Aorta (tissue), 5 donors: ENCODE data around the gene CELF1. TPM values are rescaled to one million over a fixed set of nuclear protein-coding genes. Genes with fewer than 3 reads are reported as not detected.
"Not testable (repeated sequence)": the region's sequence is repeated elsewhere in the genome, so short reads cannot be mapped to it uniquely, and the experiment has no call there.

ENCODE experiments used
- ATAC-seq: fragments of 200-7000 bp; cut with Tn5 transposase; one replicate; pipeline ENCODE4 v1.9.1; 2022; ENCODE audit warnings: moderate library complexity; ENCODE audit not compliant: low FRiP score
- DNase-seq, 2 donors: peaks; one replicate each; pipeline ENCODE4 v3.0.0-alpha.2; 2020
- H3K27ac ChIP-seq, 2 donors: one replicate each; pipeline ENCODE4 v1.5.1; 2013; ENCODE audit warnings: low read length in 2 of 2, mild to moderate bottlenecking in 2 of 2, moderate library complexity in 2 of 2, control low read depth in 1 of 2, inconsistent platforms in 1 of 2, low read depth in 1 of 2
- H3K27me3 ChIP-seq, 2 donors: one replicate each; pipeline ENCODE4 v1.6.1; 2013; ENCODE audit warnings: control low read depth in 1 of 2, low read length in 1 of 2, mild to moderate bottlenecking in 1 of 2, moderate library complexity in 1 of 2; ENCODE audit not compliant: insufficient read depth in 2 of 2, control insufficient read depth in 1 of 2
- H3K36me3 ChIP-seq, 2 donors: one replicate each; pipeline ENCODE4 v1.6.1; 2013; ENCODE audit warnings: control low read depth in 1 of 2, low read length in 1 of 2, mild to moderate bottlenecking in 1 of 2; ENCODE audit not compliant: insufficient read depth in 2 of 2, control insufficient read depth in 1 of 2
- H3K4me1 ChIP-seq, 2 donors: one replicate each; pipeline ENCODE4 v1.6.1; 2013; ENCODE audit warnings: low read length in 2 of 2, control low read depth in 1 of 2, mild to moderate bottlenecking in 1 of 2, moderate library complexity in 1 of 2; ENCODE audit not compliant: insufficient read depth in 2 of 2, control insufficient read depth in 1 of 2
- H3K4me3 ChIP-seq, 2 donors: one replicate each; pipeline ENCODE4 v1.5.1; 2013; ENCODE audit warnings: low read length in 2 of 2, control low read depth in 1 of 2, mild to moderate bottlenecking in 1 of 2
- H3K9me3 ChIP-seq: one replicate; pipeline ENCODE4 v1.6.1; 2013; ENCODE audit warnings: mild to moderate bottlenecking, low read length; ENCODE audit not compliant: control insufficient read depth
- WGBS, 2 donors: extraction: QIAGEN DNeasy Blood & Tissue Kit; methylation state at CpG; one replicate each; pipeline ENCODE4 v1.1.7; 2013; 5-methylcytosine and 5-hydroxymethylcytosine counted together
- intact Hi-C, 2 donors: fragments of 100-400 bp; cut with DNase I; formaldehyde crosslinking; loops; one replicate each; pipeline versions ENCODE4 v1.14.2 to v1.15.0; 2022
- polyA plus RNA-seq, 2 donors: library from polyadenylated mRNA; stranded (reverse); fragments of 200-250 nt; gene quantifications; one replicate each; pipeline ENCODE4 v1.2.3, GENCODE V29; 2013
- total RNA-seq, 2 donors: library from RNA; stranded (reverse); fragmentation: NEBNext Ultra II Directional; extraction: Animal tissue kit (Norgen Biotek cat#: 25700); gene quantifications; one replicate each; pipeline ENCODE4 v1.2.1, GENCODE V29; 2021
- donor health status: healthy with polysubstance abuse.
- donor health status: Bipolar disorder and iron deficiency.
- donor health status: DM: no; HTN: no; CAD: no.
- donor health status: DM: no; HTN: no; CAD: no.
- donor health status: DM: yes; HTN: yes; CAD: no.

Gene CELF1
- total and polyA plus RNA-seq, 4 donors, result 11.3 to 114 (median 58.1) TPM

GRCh38 chr11:47538741-47539565, 14.0 kb downstream of the CELF1 start:
- 82 to 88% methylated on average over 10 of the region's 10 CpGs for WGBS, 2 donors
- no peak overlapping the region for H3K4me3 ChIP-seq
- ATAC-seq (no peak), DNase-seq (peak in 1 of 2 donors; percentile 49)
- intact Hi-C loops, result no loop called here
- H3K36me3 ChIP-seq, result no peaks in the 10 kb centered on the region
- H3K9me3 ChIP-seq, result no peaks in the 10 kb centered on the region
- peaks cover 1 to 6% of the 10 kb centered on the region in 2 donors for H3K4me1 ChIP-seq
- no peak overlapping the region for H3K27ac ChIP-seq
- no peaks in the 10 kb centered on the region for H3K27me3 ChIP-seq

DNA sequence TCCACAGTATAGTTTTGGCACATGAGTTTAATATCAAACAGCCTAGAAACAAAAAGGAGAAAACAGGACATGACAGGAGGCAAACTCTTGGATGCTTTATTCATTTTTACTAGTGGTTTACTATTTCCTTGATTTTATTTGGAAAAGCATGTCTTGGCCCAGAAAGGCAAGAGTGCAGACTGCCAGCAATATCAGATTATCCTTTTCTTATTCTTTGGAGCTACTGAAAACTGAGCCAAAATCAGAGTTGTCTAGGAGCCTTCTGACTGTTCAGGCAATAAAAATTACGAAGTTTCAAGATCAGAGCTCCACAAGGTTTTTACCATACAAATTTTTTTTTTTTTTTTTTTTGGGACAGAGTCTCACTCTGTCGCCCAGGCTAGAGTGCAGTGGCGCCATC, 16.0 kb downstream of the CELF1 start:
- no peak overlapping the region for H3K4me3 ChIP-seq
- no peak for DNase-seq
- intact Hi-C loops, result no loop called here
- peaks cover 1 to 8% of the 10 kb centered on the region in 2 donors for H3K4me1 ChIP-seq
- ATAC-seq, result no peak
- no peaks in the 10 kb centered on the region for H3K27me3 ChIP-seq
- WGBS, 2 donors, result 36 to 37% methylated on average over 3 of the region's 3 CpGs
- H3K9me3 ChIP-seq, result no peaks in the 10 kb centered on the region
- H3K27ac ChIP-seq, result no peak overlapping the region
- no peaks in the 10 kb centered on the region for H3K36me3 ChIP-seq

GRCh38 chr11:47534704-47535251, 18.2 kb downstream of the CELF1 start:
- ATAC-seq (no peak), DNase-seq (no peak)
- 82 to 86% methylated on average over 4 of the region's 4 CpGs for WGBS, 2 donors
- H3K36me3 ChIP-seq, result no peaks in the 10 kb centered on the region
- H3K4me3 ChIP-seq, result no peak overlapping the region
- H3K27me3 ChIP-seq, result no peaks in the 10 kb centered on the region
- no peaks in the 10 kb centered on the region for H3K9me3 ChIP-seq
- H3K4me1 ChIP-seq, result peaks cover 1 to 8% of the 10 kb centered on the region in 2 donors
- H3K27ac ChIP-seq, result no peak overlapping the region
- intact Hi-C loops, result no loop called here

GRCh38 chr11:47533690-47534151, 19.2 kb downstream of the CELF1 start:
- Histone ChIP-seq H3K4me3 (no peak overlapping the region), H3K36me3 (no peaks in the 10 kb centered on the region), H3K9me3 (no peaks in the 10 kb centered on the region), H3K27me3 (no peaks in the 10 kb centered on the region), H3K4me1 (peaks cover 1 to 8% of the 10 kb centered on the region in 2 donors), H3K27ac (peak overlapping the region in 1 of 2 donors; percentile 51)
- 24 to 32% methylated on average over 2 of the region's 2 CpGs for WGBS, 2 donors
- intact Hi-C loops, result no loop called here
- ATAC-seq (no peak), DNase-seq (no peak)

- no peak overlapping the region for H3K4me3 ChIP-seq
- peaks cover 2 to 8% of the 10 kb centered on the region in 2 donors for H3K4me1 ChIP-seq
- H3K36me3 ChIP-seq, result no peaks in the 10 kb centered on the region
- intact Hi-C loops, result no loop called here
- ATAC-seq (no peak), DNase-seq (no peak)
- no peak overlapping the region for H3K27ac ChIP-seq
- H3K9me3 ChIP-seq, result no peaks in the 10 kb centered on the region
- 52 to 62% methylated on average over 2 of the region's 2 CpGs for WGBS, 2 donors
- H3K27me3 ChIP-seq, result no peaks in the 10 kb centered on the region
These were observed 20.2 kb downstream of the CELF1 start for GRCh38 chr11:47532597-47533213.

DNA sequence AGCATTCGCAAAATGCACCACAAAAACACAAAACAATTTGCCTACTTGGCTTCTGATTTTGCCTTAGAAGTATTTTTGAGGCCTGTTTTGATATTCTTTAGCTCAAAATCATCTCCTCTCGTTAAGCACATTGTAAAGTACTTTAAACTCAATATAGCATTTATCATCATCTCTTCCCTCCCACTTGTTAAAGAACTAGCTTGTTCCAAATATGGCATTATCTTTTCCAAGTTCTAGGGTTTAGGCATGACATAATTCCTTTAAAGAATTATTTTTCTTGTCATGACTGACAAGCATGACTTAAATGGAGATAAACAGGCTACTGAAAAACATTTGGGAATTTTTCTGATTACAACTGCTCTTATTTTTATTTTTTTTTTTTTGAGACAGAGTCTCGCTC, 21.3 kb downstream of the CELF1 start:
- Histone ChIP-seq H3K27me3 (no peaks in the 10 kb centered on the region), H3K9me3 (no peaks in the 10 kb centered on the region), H3K4me1 (peaks cover 2 to 5% of the 10 kb centered on the region in 2 donors), H3K36me3 (no peaks in the 10 kb centered on the region), H3K4me3 (no peak overlapping the region), H3K27ac (no peak overlapping the region)
- no peak for DNase-seq
- intact Hi-C loops, result no loop called here
- WGBS, 2 donors, result 40 to 44% methylated on average over 3 of the region's 3 CpGs
- ATAC-seq, result no peak

- intact Hi-C loops, ATAC-seq, H3K36me3 ChIP-seq, H3K27me3 ChIP-seq, H3K4me1 ChIP-seq, H3K9me3 ChIP-seq, H3K4me3 ChIP-seq, DNase-seq: not testable (repeated sequence)
- H3K27ac ChIP-seq, result peak overlapping the region in 1 of 2 donors; percentile 17
- 89 to 91% methylated on average over 9 of the region's 9 CpGs for WGBS, 2 donors
These were observed 22.2 kb downstream of the CELF1 start for GRCh38 chr11:47530721-47531120.

GRCh38 chr11:47529951-47530350, 23.0 kb downstream of the CELF1 start:
- H3K4me3 ChIP-seq, result no peak overlapping the region
- DNase-seq (no peak), ATAC-seq (no peak)
- 91 to 92% methylated on average over 4 of the region's 4 CpGs for WGBS, 2 donors
- no peaks in the 10 kb centered on the region for H3K36me3 ChIP-seq
- H3K27ac ChIP-seq, result no peak overlapping the region
- H3K9me3 ChIP-seq, result no peaks in the 10 kb centered on the region
- intact Hi-C loops, result no loop called here
- H3K27me3 ChIP-seq, result no peaks in the 10 kb centered on the region
- peaks cover 2% of the 10 kb centered on the region in 2 donors for H3K4me1 ChIP-seq
